NCI-H748 treated with DMSO at 0.1 percent for 48 hours (cell line): Measurements from ENCODE around the gene SLC27A1.
A peak's percentile ranks its signal among the peaks of the same experiment; 100 is the strongest.

Experiments used
- DNase-seq: peaks from one replicate; lab custom pipeline; 2025; lab: John Stamatoyannopoulos, UW

SLC27A1 gene

GRCh38 chr19:17470068-17470841, at the start of gene SLC27A1:
Gene SLC27A1, plus strand, starts transcription at chr19:17470524. Its CDS starts 17 bp downstream, at chr19:17470541.
- peak; percentile 88 for DNase-seq

- DNase-seq: no peak
Observed at GRCh38 chr19:17421942-17422341, 48.4 kb upstream of the SLC27A1 start.

DNA sequence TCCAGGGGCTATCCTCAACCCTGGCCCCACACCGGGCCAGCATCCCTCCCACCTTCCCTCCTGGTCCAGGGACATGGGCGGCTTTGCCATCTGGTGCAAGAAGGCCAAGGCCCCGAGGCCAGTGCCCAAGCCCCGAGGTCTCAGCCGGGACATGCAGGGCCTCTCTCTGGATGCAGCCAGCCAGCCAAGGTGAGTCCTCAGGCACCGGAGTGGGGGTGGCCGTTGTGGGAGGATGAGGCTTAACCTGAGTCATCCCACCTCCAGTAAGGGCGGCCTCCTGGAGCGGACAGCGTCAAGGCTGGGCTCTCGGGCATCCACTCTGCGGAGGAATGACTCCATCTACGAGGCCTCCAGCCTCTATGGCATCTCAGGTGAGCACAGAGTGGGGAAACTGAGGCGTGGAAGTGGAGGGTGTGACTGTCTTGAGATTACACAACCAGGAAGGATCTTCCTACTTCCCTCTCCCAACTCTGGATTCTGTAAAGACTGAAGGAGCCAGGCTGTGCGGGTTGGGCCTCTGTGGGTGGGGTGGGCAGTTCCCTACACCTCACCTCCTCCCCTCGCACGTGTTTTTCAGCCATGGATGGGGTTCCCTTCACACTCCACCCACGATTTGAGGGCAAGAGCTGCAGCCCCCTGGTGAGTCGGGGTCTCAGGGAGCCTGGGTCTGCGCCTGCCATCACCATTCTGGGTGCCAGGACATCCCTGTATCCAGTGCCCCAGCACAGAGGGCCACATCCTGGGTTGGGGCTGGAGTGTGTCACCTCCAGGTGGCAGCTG, 46.7 kb upstream of the SLC27A1 start:
- DNase-seq: no peak

GRCh38 chr19:17424743-17425365, 45.5 kb upstream of the SLC27A1 start:
- peak; percentile 20 for DNase-seq

DNA sequence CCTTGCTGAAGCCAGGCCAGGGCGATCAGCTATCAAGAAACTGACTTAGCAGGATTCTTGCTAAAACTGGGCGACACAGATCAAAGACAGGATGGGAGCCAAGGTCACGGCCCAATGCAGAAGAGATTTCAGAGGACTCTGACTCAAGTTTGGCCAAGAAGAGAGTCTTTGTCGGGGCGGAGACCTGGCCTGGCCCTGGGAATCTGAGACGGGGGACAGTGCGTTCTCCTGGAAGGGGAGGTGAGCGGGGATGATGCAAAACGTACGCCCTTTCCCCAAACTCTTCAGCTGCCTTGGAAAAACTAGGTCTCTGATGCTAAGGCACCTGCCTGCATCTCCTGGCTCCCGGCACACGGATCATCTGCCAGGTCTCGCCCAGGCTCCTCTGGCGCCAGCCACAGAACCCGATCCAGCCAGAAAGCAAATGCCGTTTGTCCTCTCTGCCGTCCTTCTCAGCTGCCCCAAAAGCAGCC, 40.6 kb upstream of the SLC27A1 start:
- DNase-seq: no peak

DNA sequence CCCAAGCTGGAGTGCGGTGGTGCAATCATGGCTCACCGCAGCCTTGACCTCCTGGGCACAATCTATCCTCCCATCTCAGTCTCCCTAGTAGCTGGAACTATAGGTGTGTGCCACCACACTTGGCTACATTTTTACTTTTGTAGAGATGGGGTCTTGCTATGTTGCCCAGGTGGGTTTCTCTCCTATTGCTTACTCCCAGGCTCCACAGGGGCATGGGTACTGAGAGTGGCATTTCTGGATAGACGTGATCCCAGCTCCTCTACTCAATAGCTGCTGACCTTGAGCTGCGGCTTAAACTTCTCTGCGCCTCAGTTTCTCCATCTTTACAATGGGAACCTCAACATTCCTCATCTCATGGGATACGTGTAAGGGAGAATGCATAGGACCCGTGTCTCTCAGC, 38.9 kb upstream of the SLC27A1 start:
- no peak for DNase-seq

GRCh38 chr19:17435218-17435617, 35.1 kb upstream of the SLC27A1 start:
- DNase-seq: no peak

DNA sequence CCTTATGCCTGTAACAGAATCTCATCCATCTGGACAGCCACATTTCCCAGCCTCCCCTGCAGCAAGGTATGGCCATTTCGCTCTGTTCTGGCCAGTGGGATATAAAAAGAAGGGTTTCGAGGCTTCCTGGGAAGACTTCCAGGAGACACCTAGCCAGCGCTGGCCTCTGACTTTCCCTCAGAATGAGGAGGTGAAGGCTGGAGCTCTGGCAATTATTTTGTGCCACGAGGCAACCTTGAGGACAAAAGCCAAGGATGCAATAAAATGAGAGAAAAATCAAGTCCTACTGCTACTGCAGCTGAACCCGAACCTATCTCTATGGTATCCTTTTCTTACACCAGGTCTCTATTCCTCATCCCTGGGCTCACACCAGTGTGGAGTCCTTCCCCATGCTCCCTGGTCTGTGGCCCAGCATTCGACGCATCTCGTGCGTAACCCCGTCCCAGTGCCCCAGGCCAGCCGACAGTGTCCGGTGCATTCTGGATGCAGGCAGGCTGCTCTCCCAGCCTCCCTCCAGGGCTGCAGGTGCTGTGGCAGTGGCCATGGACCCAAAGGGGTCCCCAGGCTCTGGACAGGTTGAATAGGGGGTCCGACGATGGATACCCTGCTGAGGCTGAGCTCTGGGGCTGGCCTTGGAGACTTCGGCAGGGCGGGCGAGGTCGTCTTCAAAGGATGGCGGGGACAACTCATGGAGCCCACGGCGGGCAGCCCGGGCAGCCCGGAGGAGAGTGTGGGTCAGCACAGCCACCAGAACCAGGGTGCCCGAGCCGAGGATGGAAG, 34.0 kb upstream of the SLC27A1 start:
- no peak for DNase-seq

GRCh38 chr19:17436874-17437267, 33.5 kb upstream of the SLC27A1 start:
- no peak for DNase-seq

DNA sequence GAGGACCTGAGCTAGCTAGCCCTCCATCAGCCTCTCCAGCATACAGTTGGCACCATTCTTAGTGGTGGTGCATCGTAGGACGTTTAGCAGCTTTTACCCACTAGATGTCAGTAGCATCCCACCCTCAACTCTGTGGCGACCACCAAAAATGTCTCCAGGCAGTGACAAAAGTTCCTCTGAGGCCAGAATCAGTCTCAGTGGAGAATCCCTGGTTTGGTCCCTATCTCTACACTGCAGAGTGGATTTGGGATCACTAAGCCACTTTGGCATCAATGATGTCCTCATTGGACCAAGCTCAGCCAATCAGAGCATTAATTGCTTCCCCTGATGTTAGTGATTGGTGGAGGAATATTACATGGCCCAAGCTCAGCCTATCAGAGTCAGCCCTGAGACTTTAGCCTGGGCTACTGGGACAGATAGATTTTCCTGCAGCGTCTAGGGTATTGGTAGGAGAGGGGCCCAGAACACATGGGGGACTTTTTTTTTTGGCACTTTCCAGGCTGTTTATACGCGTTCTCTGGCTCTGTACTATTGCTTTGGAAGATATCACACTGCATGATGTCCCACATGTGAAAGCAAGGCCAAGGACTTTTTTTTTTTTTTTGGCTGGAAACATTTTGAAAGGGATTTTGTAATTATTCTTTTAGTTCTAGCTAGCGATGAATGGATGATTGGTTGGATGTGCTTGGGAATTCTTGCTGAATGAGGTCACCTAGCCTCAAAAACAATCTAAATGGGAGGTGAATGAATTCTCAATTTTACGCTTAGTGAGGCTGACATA, 28.9 kb upstream of the SLC27A1 start:
- no peak for DNase-seq

GRCh38 chr19:17445526-17446165, 24.7 kb upstream of the SLC27A1 start:
- DNase-seq: no peak

GRCh38 chr19:17447704-17448130, 22.6 kb upstream of the SLC27A1 start:
- no peak for DNase-seq

DNA sequence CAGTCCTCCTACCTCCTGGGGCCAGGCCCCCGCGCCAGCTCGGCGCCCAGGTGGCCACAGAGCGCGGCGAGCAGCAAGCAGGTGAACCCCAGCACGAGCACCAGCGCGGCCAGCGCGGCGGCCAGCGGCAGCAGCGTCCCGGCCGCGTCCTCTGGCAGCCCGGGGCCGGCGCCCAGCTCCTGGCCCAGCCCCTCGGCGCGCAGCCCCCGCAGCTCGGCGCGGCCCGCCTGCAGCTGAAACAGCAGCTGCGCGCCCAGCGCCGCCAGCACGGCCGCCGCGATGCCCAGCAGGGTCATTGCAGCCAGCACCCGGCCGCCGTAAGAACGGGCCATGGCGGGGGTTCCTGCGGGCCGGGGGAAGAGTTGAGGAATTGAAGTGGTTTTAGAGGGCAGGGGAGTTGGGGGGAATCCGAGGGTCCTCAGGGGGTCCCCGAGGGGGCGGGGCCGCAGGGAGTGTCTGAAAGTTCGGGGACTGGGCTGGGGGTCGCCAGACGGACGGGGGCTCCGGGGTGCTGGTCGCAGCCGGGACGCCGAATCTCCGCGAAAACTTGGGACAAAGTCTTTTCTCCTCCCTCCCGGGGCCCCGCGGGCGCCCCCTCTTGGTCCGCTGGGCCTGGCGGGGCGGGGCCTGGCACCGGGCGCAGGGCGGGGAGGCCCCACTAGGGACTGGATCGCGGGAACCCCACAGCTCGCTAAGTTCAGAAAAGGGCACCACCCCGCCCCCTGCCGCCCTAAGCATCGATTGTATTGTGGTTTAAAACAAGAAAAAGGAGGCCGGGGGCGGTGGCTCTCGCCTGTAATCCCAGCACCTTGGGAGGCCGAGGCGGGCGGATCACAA, 22.0 kb upstream of the SLC27A1 start, which contains the start of gene TMEM221:
Gene TMEM221, minus strand, starts transcription at position 538 of the 837 bp plus-strand sequence. Its CDS starts 206 bp downstream, at position 332.
- no peak for DNase-seq

GRCh38 chr19:17450264-17451075, 19.9 kb upstream of the SLC27A1 start:
- no peak for DNase-seq

GRCh38 chr19:17451820-17452219, 18.5 kb upstream of the SLC27A1 start:
- DNase-seq: no peak

GRCh38 chr19:17454576-17455071, 15.7 kb upstream of the SLC27A1 start:
- DNase-seq: no peak

DNA sequence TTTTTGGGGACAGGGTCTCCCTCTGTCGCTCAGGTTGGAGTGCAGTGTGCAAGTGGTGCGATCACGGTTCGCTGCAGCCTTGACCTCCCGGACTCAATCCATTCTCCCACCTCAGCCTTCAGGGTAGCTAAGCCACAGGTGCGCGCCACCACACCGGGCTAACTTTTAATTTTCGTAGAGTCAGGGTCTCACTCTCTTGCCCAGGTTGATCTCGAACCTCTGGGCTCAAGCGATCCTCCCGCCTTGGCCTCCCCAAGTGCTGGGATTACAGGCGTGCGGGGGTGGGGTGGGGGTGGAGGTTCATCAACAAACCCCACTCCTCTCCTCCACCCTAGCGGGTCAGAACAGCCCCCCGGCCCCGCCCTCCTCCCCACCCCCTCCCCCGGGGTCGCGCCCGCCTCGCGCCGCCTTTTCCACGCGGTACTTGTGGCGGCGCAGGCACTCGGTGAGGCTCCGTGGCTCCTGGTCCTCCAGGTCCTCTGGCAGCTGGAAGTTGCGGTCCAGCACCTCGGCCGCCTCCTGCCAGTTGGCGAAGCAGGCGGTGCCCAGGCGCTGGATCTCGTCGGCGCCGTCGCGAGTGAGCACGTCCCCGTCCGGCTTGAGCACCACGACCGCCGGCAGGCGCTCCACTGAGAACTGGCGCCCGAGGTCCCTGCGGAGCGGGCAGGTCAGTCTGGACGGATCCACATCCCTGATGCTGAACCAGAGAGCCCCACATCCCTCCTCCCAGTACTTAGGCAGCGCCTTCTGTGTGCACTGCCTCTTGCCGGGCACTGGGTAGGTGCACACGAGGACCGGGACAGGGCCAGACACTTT, 14.8 kb upstream of the SLC27A1 start:
- DNase-seq: no peak

DNA sequence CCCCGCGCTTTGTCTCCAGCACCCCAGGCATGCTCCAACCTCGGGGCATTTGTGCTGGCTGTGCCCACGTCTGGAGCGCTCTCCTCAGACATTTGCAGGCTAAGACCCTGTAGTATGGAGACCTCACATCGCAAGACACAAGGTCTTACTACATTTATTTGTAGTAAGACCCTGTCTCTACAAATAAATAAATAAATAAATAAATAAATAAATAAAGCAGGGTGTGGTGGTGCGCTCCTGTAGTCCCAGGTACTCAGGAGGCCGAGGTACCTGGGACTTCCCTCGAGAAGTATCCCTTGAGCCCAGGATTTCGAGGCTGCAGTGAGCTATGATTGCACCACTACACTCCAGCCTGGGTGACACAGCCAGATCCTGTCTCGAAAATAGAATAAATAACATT, 14.2 kb upstream of the SLC27A1 start:
- no peak for DNase-seq
